DMS53 (cell line): ENCODE data around the gene AMMECR1.

Source experiments
- DNase-seq: peaks from one replicate; lab custom pipeline; 2025; lab: John Stamatoyannopoulos, UW

The AMMECR1 gene

DNA sequence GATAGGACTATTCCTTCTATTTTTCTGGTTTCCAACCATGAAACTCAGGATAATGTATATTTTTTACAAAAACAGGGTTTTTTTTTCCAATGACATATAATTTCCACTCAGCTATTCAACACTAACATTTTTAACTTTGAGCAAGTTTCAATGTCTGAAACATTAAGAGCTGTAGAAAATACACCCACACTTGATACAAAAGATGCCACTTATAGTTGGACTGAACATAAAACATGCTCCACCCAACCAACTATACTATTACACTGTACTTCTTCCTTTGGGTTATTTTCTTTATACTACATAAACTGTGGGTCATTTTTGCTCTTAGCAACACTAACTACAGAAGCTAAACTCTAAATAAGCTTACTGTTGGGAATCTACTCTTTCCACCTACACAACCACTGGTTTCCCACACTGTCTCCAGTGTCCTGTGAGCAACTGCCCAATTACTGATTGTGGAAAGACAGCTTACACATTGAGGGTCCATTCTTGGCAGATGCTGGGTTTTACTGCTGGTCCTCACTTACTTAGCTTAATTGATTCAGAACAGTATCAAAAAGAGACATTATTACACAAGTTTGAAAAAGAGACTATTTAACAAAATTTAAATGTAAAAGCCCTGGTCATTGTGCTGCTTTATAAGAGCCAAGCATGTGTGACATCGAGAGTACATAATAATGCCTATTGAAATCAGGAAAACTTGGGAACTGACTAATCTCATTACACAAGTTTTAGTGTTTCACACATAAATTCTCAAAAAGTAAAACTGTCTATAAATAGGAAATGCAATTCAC is 6.3 kb downstream of the AMMECR1 start:
- DNase-seq, result no peak

DNA sequence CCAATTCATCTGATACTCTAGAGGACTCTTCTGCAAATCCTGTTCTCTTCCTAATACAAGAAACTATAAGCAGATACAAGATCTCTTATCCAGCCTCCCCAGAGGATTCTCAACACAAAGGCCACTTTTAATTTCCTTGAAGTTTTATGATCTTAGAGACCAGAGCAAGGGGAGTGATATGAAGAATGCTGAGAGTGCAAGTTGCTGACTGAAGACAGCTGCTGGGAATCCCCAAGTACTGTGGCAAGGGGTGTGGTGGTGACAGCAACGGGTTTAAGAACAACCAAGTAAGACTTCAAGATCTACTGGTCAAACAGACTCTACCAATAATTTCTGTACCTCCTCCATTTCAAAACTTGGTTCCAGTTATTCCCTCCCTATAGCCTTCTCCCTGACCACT is 7.0 kb downstream of the AMMECR1 start:
- DNase-seq, result no peak

DNA sequence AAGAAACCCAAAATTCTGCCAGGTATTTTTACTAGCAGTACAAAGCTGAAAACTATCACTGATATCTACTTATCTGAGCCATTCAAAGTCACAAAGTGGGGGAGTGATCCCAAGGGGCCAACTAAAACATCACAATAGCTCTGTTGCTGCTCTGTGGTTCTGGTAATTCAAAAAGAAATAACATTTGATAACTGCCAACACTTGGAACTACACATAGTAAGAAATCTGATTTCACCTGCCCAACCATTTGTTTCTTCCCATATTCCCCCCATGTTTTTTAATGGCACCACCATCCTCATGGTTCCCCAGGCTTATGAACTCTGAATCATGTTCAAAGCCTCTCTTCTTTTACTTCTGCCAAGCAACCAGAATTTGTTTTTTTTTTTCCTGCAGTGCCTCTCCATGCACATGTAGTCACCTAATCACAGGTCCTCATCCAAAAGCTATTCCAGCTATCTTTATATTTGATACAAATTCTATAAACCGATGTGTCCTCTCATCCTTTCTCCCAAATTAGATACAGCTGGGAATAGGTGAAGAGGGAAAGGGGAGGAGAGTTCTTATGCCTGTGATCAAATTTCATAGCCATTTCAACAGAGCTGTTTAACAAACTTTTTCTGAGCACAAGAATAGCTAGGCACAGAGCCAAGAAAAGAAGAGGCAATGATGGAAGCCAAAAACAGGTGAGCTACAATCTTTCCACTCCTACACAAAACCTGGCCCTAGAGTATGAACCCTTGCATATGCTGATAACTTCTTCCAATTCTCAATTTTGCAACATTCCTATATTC is 7.7 kb downstream of the AMMECR1 start:
- no peak for DNase-seq

DNA sequence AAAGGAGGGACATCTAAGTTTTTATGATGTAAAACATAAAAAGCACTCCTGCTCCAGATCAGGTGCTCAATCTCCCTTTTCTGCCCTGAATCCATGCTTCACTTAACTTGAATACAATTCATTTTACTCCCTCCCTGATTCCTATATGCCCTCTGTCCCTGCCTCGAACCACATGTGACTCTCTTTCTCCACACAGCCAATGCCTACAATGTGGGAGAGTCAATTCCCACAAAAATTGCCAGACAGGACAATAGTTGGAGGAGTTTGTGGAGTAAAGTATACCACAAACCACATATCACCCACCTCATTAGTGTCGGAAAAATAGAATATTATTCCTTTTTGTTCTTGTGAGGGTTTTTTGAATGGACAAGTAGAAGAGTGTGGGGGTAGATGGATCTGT is 9.7 kb downstream of the AMMECR1 start:
- no peak for DNase-seq

DNA sequence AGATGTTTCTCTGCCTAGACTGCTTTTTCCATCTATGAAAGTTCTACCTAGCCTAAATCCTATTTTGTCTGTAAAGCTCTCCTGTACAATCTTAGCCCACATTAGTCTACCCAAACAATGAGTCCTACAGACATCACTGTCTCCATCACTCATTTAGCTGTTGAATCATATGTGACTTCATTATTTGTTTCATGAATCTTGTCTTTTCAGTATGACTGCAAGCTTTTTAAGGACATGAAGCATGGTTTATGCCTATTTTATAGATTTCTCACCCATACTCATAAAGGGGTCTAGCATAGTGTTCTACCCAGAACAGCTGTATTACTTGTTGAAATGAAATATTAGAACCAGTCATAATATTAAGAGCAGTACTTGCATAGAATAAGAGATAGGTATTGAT is 13.0 kb downstream of the AMMECR1 start:
- DNase-seq, result no peak

DNA sequence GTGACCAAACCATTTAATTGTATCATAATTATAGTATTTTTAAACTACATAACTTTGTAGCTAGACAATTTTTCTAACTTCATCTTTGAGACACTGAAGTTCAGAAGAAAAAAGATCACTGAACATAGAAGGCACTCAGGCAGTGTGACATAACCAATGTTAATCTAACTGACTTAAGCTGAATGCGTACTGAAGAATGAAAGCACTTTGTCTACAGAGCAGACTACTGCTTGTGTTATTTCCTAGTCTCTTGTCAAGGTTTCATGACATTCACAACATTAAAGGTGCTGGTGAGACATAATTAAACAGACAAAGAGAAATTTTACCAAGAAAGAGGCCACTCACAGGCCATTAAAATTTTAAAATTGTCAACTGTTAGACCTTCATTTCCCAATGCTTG is 13.5 kb downstream of the AMMECR1 start:
- DNase-seq, result no peak

DNA sequence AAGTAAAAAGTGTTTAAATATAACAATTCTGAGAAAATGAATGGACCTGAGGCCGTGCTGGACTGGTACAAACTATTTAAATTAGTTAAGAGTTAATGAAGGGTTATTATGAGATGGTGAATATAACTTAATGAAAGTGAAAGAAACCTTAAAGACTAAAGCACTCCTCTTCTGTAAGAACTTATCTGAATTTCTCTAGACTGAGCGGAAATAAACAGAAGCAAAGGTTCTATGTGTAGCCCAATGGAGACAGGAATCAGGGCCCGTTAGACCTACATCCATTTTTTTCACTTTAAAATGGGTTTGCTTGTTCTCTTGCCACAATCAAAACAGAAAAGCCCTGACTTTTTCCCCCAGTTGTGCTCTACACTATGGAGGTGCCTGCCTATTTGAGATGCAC is 14.9 kb downstream of the AMMECR1 start:
- DNase-seq, result no peak

DNA sequence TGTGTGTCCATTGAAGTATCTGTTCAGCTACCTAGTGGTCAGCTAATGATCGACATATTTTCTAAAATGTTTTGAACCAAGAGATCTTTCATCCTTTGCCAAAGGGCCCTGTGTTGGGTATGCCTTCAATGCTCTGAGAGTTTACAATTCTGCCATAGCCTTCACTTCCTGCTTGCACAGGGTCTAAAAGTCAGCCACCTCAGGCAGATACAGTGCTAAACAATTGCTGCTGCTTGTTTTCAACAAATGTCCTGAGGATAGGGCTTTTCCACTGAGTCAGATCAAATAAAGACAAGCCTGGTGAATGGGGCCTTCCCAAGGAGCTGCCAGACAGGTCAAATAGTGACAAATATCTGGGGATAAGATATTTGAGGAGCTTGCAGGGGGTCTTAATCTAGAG is 16.7 kb downstream of the AMMECR1 start:
- DNase-seq, result no peak

DNA sequence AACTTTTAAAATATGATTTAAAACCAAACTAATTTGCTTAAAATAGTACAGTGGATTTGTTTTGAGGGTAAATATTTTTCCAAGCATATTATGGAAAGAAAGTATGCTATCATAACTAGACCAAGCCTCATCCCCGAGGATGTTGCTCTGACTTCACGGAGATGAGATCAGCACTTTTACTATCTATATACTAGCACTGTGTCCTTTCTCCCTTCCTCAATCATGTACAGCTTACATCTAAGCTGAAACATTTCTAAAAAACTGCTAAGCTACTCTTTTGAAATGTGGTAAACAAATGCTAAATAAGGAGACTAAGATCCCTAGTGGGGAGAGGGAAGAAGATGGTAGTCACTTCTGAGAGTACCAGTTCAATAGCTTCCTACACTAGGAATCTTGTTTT is 23.8 kb downstream of the AMMECR1 start:
- DNase-seq, result no peak

DNA sequence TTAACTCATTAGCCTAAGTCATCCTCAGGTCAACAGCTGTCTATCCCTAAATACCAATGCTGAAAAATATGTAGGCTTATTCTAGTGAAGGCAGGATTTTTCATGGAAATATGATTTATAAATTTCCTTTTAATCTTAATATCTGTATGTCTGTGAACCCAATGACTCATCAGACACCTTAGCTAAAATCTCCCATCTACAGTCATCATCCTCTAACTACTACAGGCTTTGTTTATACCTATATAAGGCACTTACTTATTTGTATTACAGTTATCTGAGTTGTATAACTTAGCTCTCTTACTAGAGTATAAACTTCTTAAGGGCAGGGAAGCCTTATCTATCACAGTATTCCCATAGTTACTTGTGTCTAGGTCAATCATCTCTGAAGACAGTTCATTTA is 24.2 kb downstream of the AMMECR1 start:
- no peak for DNase-seq

DNA sequence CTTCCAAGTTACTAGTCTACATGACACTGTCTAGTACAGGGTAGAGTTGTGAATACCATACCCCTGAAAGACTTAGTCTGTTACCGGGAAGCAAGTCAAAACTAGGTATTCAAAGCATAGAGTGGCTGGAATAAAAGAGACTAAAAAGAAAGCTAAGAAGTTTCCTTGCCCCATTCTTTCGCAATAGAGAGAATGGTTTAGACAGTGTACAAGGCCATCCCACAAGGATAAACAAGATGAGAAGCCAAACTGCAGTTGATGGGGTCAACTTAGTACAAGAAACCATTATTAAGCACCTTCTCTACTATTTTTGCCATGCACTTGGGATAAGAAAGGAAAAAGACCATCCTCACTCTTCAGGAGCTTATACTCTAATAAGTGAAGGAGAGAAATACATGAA is 30.3 kb downstream of the AMMECR1 start:
- DNase-seq, result no peak

DNA sequence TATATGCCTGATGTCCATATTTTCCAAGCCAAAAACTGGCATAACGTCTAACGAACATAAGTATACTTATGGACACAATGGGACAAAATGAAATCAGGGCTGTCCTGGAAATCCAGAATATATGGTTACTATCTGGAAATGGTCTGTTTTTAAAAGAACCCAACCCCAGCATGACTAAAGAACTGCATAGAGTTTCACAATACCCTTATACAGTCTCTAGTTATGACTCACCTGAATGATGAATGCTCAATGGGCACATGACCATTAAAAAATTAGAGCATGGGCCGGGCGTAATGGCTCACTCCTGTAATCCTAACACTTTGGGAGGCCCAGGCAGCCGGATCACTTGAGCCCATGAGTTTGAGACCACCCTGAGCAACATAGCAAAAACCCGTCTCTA is 31.8 kb downstream of the AMMECR1 start:
- DNase-seq, result peak; percentile 4

DNA sequence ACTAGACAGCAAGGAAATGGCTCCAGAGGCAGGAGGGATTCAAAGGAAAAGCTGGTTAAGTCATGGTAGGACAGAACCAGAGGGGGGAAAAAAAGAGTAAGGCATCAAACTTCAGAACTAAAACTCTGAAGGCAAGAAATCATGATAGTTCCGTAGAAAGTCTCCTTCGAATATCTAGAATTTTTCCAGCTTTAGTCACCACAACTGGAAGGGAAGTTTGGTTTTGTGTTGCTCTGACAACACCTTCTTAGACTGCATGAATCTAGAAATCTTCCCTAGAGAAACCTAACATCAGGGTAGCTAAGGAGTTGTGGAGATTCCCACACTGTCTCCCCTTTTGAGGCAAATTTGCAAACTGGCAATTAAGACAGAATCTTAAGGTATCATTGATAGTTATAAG is 33.7 kb downstream of the AMMECR1 start:
- DNase-seq, result no peak

DNA sequence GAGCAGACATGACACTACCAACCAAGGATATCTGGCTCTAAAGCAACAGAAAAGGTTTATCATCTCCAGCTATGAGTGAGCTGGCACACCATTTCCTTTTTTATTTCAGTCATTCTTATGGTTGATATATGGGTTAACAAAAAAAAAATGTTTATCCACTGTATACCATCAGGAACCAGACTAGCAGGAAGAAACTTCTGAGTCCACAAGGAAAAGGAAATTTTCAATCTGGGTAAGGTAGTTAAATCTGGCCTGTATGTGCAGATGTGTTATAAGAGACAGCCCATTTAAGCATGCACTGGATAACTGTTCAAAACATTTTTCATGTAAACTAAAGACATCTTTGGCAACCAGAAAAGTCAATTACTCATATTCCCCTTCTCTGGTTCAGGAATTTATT is 35.0 kb downstream of the AMMECR1 start:
- no peak for DNase-seq

DNA sequence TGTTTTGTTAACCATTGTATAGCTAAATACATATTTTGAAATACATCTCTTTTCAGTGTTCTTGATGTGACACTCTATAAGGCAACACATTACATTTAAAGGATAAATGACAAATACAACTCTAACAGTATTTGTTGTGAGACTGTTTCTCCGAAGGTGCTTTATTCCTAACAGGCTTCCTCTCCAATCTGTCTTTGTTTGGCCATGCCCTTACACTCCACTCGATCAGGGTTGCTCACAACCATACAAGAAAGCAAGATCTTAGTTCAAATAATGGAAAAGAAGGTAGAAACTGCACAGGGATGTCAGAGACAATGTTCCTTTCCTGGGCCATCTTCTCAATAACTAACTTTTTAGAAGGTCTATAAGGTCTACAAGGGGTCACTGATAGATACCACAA is 36.5 kb downstream of the AMMECR1 start:
- DNase-seq, result no peak

DNA sequence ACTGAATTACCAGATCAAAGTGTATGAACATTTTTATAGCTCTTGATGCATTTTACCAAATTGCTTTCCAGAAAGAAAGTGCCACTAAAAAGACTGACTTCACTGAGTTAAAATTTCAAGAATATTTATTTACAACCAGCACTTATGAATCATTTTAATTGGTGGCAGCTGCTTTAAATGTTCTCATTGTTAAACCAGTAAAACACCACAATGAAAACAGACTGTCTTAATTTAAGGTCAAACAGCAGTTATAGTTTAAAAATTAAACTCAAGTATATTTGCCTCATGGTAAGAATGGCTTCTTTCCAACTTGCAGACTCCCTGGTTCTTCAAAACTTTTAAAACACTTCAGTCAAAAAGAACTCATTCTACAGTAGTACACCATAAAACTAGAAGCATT is 36.9 kb downstream of the AMMECR1 start:
- DNase-seq, result no peak

DNA sequence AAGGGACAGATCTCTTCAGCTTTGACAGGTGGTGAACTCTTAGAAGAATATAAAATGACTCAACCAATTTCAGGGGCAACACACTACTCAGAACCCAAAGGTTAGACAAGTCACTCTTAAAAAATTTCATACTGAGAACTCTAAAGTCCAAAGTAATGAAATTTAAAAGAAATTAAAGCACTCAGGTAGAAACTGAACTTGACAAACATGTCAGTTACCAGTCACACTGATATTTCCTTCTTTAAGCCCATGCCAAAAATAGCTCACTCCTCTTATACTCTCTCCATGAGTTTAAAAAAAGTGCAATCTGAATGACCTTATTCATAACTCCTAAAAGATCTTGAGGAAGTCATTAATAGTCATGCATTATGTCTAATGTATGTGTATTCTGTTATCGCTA is 40.3 kb downstream of the AMMECR1 start:
- DNase-seq, result no peak

DNA sequence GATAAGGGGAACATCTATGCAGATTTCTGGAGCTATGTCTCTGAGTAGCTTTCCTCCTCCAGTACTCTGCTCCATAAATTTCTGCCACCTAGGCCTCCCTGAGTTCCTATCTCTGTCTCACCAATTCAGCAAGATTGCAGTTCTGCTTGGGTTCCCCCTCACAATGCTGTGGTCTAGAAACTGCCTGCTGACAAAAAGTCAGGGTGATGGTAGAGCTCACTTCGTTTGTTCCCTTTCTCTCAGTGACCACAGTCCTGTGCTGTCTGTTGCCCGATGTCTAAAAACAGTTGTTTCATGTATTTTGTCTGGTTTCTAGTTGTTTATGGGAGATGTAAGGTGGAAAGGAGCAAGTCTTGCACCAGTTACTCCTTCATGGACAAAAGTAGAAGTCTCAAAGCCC is 41.1 kb downstream of the AMMECR1 start:
- DNase-seq, result no peak

DNA sequence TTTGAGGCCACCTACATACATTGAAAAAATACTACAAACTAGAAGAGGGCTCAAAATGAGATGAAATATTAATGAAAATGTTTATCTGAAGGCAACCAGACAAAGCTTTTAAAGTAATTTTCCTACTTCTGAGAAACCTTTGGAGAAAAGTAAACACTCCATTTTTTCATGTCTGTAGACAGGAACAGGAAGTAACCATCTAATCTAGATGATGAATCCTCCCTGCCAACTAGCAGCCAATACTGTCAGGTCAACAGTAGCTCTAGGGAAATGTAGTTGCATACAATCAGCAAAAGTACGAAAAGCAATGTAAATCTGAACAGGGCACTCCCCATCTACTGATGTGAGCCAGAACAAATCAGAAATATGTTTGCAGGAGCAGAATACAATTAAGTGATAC is 49.0 kb downstream of the AMMECR1 start:
- DNase-seq, result peak; percentile 54

DNA sequence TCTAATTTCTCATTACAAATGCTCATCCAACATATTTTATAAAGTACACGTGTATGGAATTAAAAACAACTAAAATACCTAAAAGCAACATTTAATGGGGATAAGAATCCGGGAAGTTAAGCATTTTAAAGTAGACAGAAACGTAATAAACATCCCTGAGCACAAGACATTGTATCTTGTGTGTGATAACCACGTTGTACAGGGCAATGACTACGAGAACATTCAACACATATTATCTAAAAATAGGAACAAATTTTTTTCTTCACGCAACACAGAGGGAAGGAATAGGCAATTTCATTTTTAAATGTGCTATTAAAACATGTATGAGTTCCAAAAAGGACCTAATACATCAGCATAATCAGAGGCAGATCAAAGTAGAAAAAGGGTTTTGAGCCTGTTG is 49.5 kb downstream of the AMMECR1 start:
- no peak for DNase-seq

DNA sequence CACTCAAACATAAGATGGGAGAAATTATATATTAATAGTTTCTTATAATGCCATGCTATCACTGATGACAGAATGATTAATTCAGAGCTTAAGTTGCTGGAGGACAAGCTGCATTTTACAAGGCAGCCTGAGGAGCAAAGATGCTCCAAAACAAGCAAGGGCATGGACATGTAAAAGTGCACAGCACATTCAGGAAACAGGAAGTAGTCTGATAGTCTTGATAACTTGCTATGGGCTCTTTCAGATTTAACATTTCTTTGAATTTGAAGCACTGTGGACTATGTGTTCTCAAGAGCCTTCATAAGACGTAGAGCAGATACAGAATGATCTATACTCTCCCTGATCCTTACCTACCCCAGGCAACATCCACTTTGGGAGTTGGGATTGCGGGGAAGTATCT is 50.0 kb downstream of the AMMECR1 start:
- DNase-seq, result no peak

DNA sequence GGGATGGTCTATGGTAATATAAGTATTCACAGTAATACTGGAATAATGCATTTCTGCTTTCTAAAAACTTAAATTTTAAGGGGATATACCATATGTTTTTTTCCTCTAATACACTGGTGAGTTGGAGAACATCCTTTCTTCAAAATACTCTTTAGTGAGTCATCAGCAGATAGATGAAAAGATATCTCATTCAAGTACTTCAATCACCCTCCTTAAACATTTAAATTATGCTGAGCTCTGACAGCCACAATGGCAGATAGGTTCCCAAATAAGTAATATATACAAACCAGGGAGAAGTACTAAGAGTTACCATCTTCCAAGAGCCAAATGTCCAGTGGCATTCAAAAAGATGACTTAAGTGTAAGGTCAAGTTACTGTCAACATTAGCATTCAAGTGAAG is 52.2 kb downstream of the AMMECR1 start:
- DNase-seq, result peak; percentile 15

DNA sequence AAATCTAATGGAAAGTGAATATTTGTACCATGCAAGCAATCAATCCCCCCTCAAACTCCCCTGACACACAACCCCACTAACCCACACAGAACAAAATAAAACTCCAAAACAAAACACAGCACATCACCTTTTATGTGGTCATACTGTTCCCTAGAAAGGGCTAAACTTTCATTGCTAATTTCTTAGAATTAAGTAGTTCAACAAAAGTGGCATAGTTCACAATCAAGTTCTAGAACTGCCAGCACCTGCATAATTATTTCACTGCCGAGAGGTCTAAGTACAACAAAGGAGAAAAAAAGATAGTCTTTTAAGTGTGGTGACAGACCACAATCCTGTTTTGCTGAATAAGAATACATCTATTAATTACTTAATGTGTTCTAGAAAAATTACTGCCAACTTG is 58.8 kb downstream of the AMMECR1 start:
- DNase-seq, result no peak

DNA sequence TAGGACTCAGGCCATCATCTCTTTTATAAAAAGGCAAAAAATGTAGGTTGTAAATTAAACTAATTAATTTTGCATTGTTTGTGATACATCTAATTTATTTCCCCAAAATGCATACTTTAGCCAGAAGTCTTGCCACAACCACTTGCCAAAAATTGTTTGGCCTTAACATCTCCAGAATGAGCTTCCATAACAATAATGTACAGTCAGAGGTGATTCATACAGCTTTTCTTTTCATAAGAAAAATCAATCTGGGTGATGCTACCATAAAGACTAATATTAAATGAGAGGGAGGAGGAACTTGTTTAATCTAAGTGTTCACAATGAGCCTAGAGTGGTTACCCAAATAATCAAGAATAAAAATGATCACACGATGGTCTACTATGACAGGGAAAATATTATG is 59.3 kb downstream of the AMMECR1 start:
- no peak for DNase-seq
